C4-2B (cell line): Measurements from ENCODE around the gene ZNF136.
A peak's percentile ranks its signal among the peaks of the same experiment; 100 is the strongest.

Source experiments
- H3K27ac ChIP-seq: fragments of 450-650 bp; 2 replicates; pipeline ENCODE4 v1.5.1; 2017
- CTCF ChIP-seq: fragments of 450-650 bp; conservative IDR thresholded peaks from 2 replicates; pipeline ENCODE4 v1.5.1; 2017; ENCODE audit warnings: mild to moderate bottlenecking
- ZFX ChIP-seq: fragments of 450-650 bp; IDR thresholded peaks from 2 replicates; pipeline ENCODE4 v1.6.1; 2017

The ZNF136 gene

GRCh38 chr19:12139269-12139668, 23.6 kb upstream of the ZNF136 start:
- TF ChIP-seq CTCF (no peak), ZFX (no peak)
- no peak overlapping the region for H3K27ac ChIP-seq

- TF ChIP-seq ZFX (peak; percentile 53), CTCF (no peak)
- peak within 1 kb of the TSS; percentile 61 for H3K27ac ChIP-seq
Measured at GRCh38 chr19:12139885-12140544, 22.9 kb upstream of the ZNF136 start, which contains the start of gene ZNF20. ZNF20 (minus strand) TSS chr19:12140350; CDS start chr19:12140182, 168 bp downstream.

GRCh38 chr19:12140545-12141404, 22.1 kb upstream of the ZNF136 start:
- H3K27ac ChIP-seq = peak overlapping the region; percentile 61
- no peak for TF ChIP-seq ZFX
- TF ChIP-seq CTCF = peak; percentile 73

- TF ChIP-seq ZFX (no peak), CTCF (peak; percentile 44)
- H3K27ac ChIP-seq = no peak overlapping the region
Measured at GRCh38 chr19:12141405-12141736, 21.5 kb upstream of the ZNF136 start.

- no peak overlapping the region for H3K27ac ChIP-seq
- TF ChIP-seq ZFX (no peak), CTCF (no peak)
Measured at GRCh38 chr19:12145348-12145747, 17.5 kb upstream of the ZNF136 start.

GRCh38 chr19:12155324-12155860, 7.5 kb upstream of the ZNF136 start:
- TF ChIP-seq CTCF (no peak), ZFX (no peak)
- no peak overlapping the region for H3K27ac ChIP-seq
